Suprapubic skin (tissue), 4 donors: Measurements from ENCODE around the gene PRDM5. TPM values are rescaled to one million over a fixed set of nuclear protein-coding genes. Genes with fewer than 3 reads are reported as not detected.

ENCODE experiments used
- DNase-seq, 2 donors: peaks; one replicate each; pipeline ENCODE4 v3.0.0-alpha.2; 2019; ENCODE audit warnings: low spot score in 2 of 2
- H3K27ac ChIP-seq: fragments of 200-600 bp; sonication (generic); one replicate; pipeline ENCODE4 v1.5.1; 2019
- H3K27me3 ChIP-seq: fragments of 200-600 bp; sonication (generic); one replicate; pipeline ENCODE4 v1.5.1; 2019
- H3K36me3 ChIP-seq: fragments of 200-600 bp; sonication (generic); one replicate; pipeline ENCODE4 v1.5.1; 2019
- H3K4me1 ChIP-seq: fragments of 200-600 bp; sonication (generic); one replicate; pipeline ENCODE4 v1.5.1; 2019
- H3K4me3 ChIP-seq: fragments of 200-600 bp; sonication (generic); one replicate; pipeline ENCODE4 v1.5.1; 2019; ENCODE audit warnings: mild to moderate bottlenecking
- H3K9me3 ChIP-seq: fragments of 200-600 bp; sonication (generic); one replicate; pipeline ENCODE4 v1.5.1; 2019
- EP300 ChIP-seq: sonication (generic); formaldehyde crosslinking; IDR thresholded peaks from one replicate; pipeline ENCODE4 v1.6.1; 2017; ENCODE audit warnings: antibody characterized with exemption
- POLR2A ChIP-seq, 2 donors: fragments of 450-650 bp; IDR thresholded peaks; one replicate each; pipeline ENCODE4 v1.6.1; 2017; ENCODE audit warnings: antibody characterized with exemption in 2 of 2, mild to moderate bottlenecking in 2 of 2, moderate library complexity in 2 of 2
- POLR2AphosphoS5 ChIP-seq, 3 donors: sonication (generic); formaldehyde crosslinking; IDR thresholded peaks; one replicate each; pipeline ENCODE4 v1.6.1; 2017; ENCODE audit warnings: antibody characterized with exemption in 3 of 3
- WGBS: methylation state at CpG from one replicate; pipeline ENCODE4 v1.1.5; 2018; 5-methylcytosine and 5-hydroxymethylcytosine counted together
- total RNA-seq, 4 donors: library from RNA; depleted of rRNA; stranded (reverse); fragments of >200 nt; gene quantifications; one replicate each; pipeline ENCODE4 v1.1.0, GENCODE V29; 2016
- TF ChIP-seq, protein P1 (sequence below), 2 donors: fragments of 200-600 bp in 1 of 2; fragments of 450-650 bp in 1 of 2; sonication (generic) in 1 of 2; IDR thresholded peaks; one replicate each; pipeline ENCODE4 v1.5.1; 2016 to 2019; ENCODE audit warnings: antibody characterized with exemption in 2 of 2, mild to moderate bottlenecking in 1 of 2, moderate library complexity in 1 of 2

The PRDM5 gene
- total RNA-seq, 4 donors from 2014 or later = 3.0 to 12.0 (median 4.5) TPM

- Histone ChIP-seq H3K27me3 (no peaks in the 10 kb centered on the region), H3K4me1 (no peaks in the 10 kb centered on the region), H3K9me3 (no peaks in the 10 kb centered on the region), H3K27ac (no peak overlapping the region), H3K4me3 (no peak overlapping the region), H3K36me3 (no peaks in the 10 kb centered on the region)
- no peak for TF ChIP-seq POLR2AphosphoS5 (IDR thresholded peaks at IDR 0.05)
- no peak for TF ChIP-seq EP300
- TF ChIP-seq POLR2A (IDR thresholded peaks at IDR 0.05) = no peak
- TF ChIP-seq, protein P1, sequence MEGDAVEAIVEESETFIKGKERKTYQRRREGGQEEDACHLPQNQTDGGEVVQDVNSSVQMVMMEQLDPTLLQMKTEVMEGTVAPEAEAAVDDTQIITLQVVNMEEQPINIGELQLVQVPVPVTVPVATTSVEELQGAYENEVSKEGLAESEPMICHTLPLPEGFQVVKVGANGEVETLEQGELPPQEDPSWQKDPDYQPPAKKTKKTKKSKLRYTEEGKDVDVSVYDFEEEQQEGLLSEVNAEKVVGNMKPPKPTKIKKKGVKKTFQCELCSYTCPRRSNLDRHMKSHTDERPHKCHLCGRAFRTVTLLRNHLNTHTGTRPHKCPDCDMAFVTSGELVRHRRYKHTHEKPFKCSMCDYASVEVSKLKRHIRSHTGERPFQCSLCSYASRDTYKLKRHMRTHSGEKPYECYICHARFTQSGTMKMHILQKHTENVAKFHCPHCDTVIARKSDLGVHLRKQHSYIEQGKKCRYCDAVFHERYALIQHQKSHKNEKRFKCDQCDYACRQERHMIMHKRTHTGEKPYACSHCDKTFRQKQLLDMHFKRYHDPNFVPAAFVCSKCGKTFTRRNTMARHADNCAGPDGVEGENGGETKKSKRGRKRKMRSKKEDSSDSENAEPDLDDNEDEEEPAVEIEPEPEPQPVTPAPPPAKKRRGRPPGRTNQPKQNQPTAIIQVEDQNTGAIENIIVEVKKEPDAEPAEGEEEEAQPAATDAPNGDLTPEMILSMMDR (IDR thresholded peaks at IDR 0.05) = no peak
- WGBS = 67% methylated on average over 1 of the region's 1 CpG
- no peak for DNase-seq
These were observed 7.3 kb upstream of the PRDM5 start for GRCh38 chr4:120929847-120930246.

DNA sequence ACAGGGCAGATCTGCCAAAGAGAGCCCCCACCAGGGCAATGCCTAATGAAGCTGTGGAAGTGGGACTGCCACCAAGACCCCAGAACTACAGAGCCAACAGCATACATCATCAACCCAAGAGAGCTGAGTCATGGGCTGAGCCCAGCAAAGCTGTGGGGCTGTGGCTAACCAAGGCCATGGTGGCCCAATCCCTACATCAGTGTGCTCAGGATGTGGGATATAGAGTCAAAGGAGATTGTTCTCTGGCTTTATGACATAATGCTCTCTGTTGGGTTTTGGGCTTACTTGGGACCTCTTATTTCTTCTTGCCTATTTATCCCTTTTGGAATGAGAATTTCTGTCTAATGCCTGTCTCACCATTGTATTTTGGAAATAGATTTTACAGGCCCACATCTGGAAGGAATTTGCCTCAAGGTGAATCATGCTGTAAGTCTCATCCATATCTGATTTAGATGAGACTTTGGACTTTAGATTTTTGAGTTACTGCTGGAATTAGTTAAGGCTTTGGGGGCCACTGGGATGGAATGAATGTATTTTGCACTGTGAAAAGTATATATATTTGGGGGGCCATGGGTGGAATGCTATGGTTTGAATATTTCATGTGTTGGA is 5.4 kb upstream of the PRDM5 start:
- no peak for DNase-seq
- Histone ChIP-seq H3K27ac (no peak overlapping the region), H3K36me3 (no peaks in the 10 kb centered on the region), H3K9me3 (no peaks in the 10 kb centered on the region), H3K4me3 (no peak overlapping the region), H3K27me3 (no peaks in the 10 kb centered on the region), H3K4me1 (peaks cover 7% of the 10 kb centered on the region)
- TF ChIP-seq, protein P1 (IDR thresholded peaks at IDR 0.05) = no peak
- TF ChIP-seq POLR2A (IDR thresholded peaks at IDR 0.05) (no peak), POLR2AphosphoS5 (IDR thresholded peaks at IDR 0.05) (no peak), EP300 (no peak)

- 81% methylated on average over 3 of the region's 3 CpGs for WGBS
- no peak for DNase-seq
- Histone ChIP-seq H3K27me3 (no peaks in the 10 kb centered on the region), H3K4me3 (no peak overlapping the region), H3K9me3 (no peaks in the 10 kb centered on the region), H3K27ac (no peak overlapping the region), H3K4me1 (peaks cover 10% of the 10 kb centered on the region), H3K36me3 (no peaks in the 10 kb centered on the region)
- TF ChIP-seq, protein P1 (IDR thresholded peaks at IDR 0.05) = no peak
- no peak for TF ChIP-seq EP300
These were observed 4.0 kb upstream of the PRDM5 start for GRCh38 chr4:120926358-120927025.

GRCh38 chr4:120924931-120925330 is 2.4 kb upstream of the PRDM5 start:
- H3K4me1 ChIP-seq = peaks cover 17% of the 10 kb centered on the region
- no peak overlapping the region for H3K27ac ChIP-seq
- WGBS = 91% methylated on average over 3 of the region's 3 CpGs
- no peak for DNase-seq
- H3K9me3 ChIP-seq = no peaks in the 10 kb centered on the region
- H3K4me3 ChIP-seq = no peak overlapping the region
- H3K27me3 ChIP-seq = no peaks in the 10 kb centered on the region
- no peak for TF ChIP-seq EP300
- no peak for TF ChIP-seq POLR2A (IDR thresholded peaks at IDR 0.05)
- TF ChIP-seq, protein P1 (IDR thresholded peaks at IDR 0.05) = no peak
- no peak for TF ChIP-seq POLR2AphosphoS5 (IDR thresholded peaks at IDR 0.05)
- no peaks in the 10 kb centered on the region for H3K36me3 ChIP-seq

- peak overlapping the region; percentile 90 for H3K27ac ChIP-seq
- peak overlapping the region; percentile 70 for H3K4me3 ChIP-seq
- no peak for DNase-seq
- peaks cover 23% of the 10 kb centered on the region for H3K4me1 ChIP-seq
- no peaks in the 10 kb centered on the region for H3K9me3 ChIP-seq
- H3K36me3 ChIP-seq = no peaks in the 10 kb centered on the region
- TF ChIP-seq EP300 (no peak), POLR2A (IDR thresholded peaks at IDR 0.05) (no peak), POLR2AphosphoS5 (IDR thresholded peaks at IDR 0.05) (no peak)
- TF ChIP-seq, protein P1 (IDR thresholded peaks at IDR 0.05) = no peak
- no peaks in the 10 kb centered on the region for H3K27me3 ChIP-seq
- 15% methylated on average over 12 of the region's 12 CpGs for WGBS
These were observed 639 bp upstream of the PRDM5 start for GRCh38 chr4:120923207-120923522.
